HepG2 (cell line): ENCODE results near the gene GAS2L1. TPM values are rescaled to one million over a fixed set of nuclear protein-coding genes. Genes with fewer than 3 reads are reported as not detected.

Experiments used
- ATAC-seq: fragments of 200-7000 bp; cut with Tn5 transposase; 3 replicates; pipeline ENCODE4 v1.9.1; 2020; ENCODE audit warnings: mild to moderate bottlenecking, moderate library complexity
- BruUV-seq: library from RNA; stranded (reverse); fragments of 400-500 nt; replicated peaks from 2 replicates; lab custom pipeline; 2021; lab: Mats Ljungman, UMichigan
- CTCF ChIA-PET: fragments of 300-600 bp; formaldehyde crosslinking; extraction: SDS; loops from one replicate; lab custom pipeline; 2021; ENCODE audit warnings: low total read pairs, inconsistent platforms, low intra/inter-chr PET ratio; lab: Yijun Ruan, JAX
- POLR2A ChIA-PET: fragments of 350-600 bp; sonication (Branson Sonifier 250); formaldehyde crosslinking; loops from one replicate; lab custom pipeline; 2020; ENCODE audit warnings: antibody characterized with exemption, inconsistent platforms; lab: Yijun Ruan, JAX
- DNase-seq: peaks from one replicate; pipeline ENCODE4 v3.0.0-alpha.2; 2015; ENCODE audit warnings: low spot score
- FAIRE-seq: peaks from 3 replicates; lab custom pipeline; 2011; peaks lifted over from hg19 to GRCh38; lab: Jason Lieb, UNC
- H2AFZ ChIP-seq: one replicate; pipeline ENCODE4 v1.6.1; 2011; ENCODE audit warnings: low read length, inconsistent platforms
- H3K27ac ChIP-seq: fragments of 300-600 bp; 3 replicates; pipeline ENCODE4 v1.8.0; 2011; ENCODE audit warnings: mixed run types, mild to moderate bottlenecking, mixed read lengths, low read length, inconsistent platforms; ENCODE audit not compliant: insufficient read depth; ENCODE audit errors: extremely low read length
- H3K27me3 ChIP-seq, 2 experiments: fragments of 200-600 bp in 1 of 2; 2 replicates in 1 of 2; 3 replicates in 1 of 2; pipeline versions ENCODE4 v1.6.0 to v1.8.0; 2011; ENCODE audit warnings: low read length in 2 of 2, mild to moderate bottlenecking in 2 of 2, moderate library complexity in 2 of 2, inconsistent platforms in 1 of 2; ENCODE audit not compliant: insufficient read depth in 2 of 2, control insufficient read depth in 1 of 2
- H3K36me3 ChIP-seq, 2 experiments: fragments of 200-600 bp in 1 of 2; replicated peaks in 1 of 2; 2 replicates in 1 of 2; 3 replicates in 1 of 2; pipeline versions ENCODE4 v1.5.1 to v1.8.0; 2011; ENCODE audit warnings: low read length in 2 of 2, inconsistent platforms in 1 of 2; ENCODE audit not compliant: insufficient read depth in 2 of 2, control insufficient read depth in 1 of 2
- H3K4me1 ChIP-seq: 2 replicates; pipeline ENCODE4 v1.5.1; 2012; ENCODE audit warnings: low read length, inconsistent platforms; ENCODE audit not compliant: insufficient read depth
- H3K4me2 ChIP-seq: 2 replicates; pipeline ENCODE4 v1.6.0; 2011; ENCODE audit warnings: low read depth, low read length, inconsistent platforms
- H3K4me3 ChIP-seq, 3 experiments: fragments of 200-600 bp in 1 of 3; sonication (generic), shearing (Covaris generic) in 1 of 3; replicated peaks in 1 of 3; 2 replicates each; pipeline ENCODE4 v1.5.1; 2011 to 2016; ENCODE audit warnings: low read length in 3 of 3, inconsistent platforms in 2 of 3, low read depth in 2 of 3, mild to moderate bottlenecking in 2 of 3, control low read depth in 1 of 3, mixed read lengths in 1 of 3; ENCODE audit not compliant: insufficient read depth in 1 of 3
- H3K79me2 ChIP-seq: one replicate; pipeline ENCODE4 v1.6.1; 2011; ENCODE audit warnings: low read length, inconsistent platforms; ENCODE audit not compliant: insufficient read depth
- H3K9ac ChIP-seq: 2 replicates; pipeline ENCODE4 v1.6.0; 2011; ENCODE audit warnings: mild to moderate bottlenecking, low read depth, low read length, inconsistent platforms; ENCODE audit not compliant: insufficient read depth
- H3K9me3 ChIP-seq: 2 replicates; pipeline ENCODE4 v1.5.1; 2012; ENCODE audit warnings: mild to moderate bottlenecking, low read length
- H4K20me1 ChIP-seq: 2 replicates; pipeline ENCODE4 v1.6.0; 2011; ENCODE audit warnings: inconsistent platforms, mild to moderate bottlenecking, low read length, moderate library complexity; ENCODE audit not compliant: insufficient read depth
- MYNN ChIP-seq: sonication (generic); formaldehyde crosslinking; IDR thresholded peaks from 2 replicates; pipeline ENCODE4 v1.4.0; 2020; ENCODE audit warnings: mild to moderate bottlenecking, low read depth, missing genetic modification reagents
- XRCC5 ChIP-seq: fragments of 200-400 bp; formaldehyde crosslinking; optimal IDR thresholded peaks from 2 replicates; pipeline ENCODE3; 2017; ENCODE audit warnings: mild to moderate bottlenecking, low read length
- ZNF282 ChIP-seq: fragments of 450-650 bp; IDR thresholded peaks from 2 replicates; pipeline ENCODE4 v1.6.1; 2018; ENCODE audit not compliant: partially characterized antibody
- ZNF503 ChIP-seq: sonication (generic); formaldehyde crosslinking; IDR thresholded peaks from 2 replicates; pipeline ENCODE4 v1.4.0; 2020; ENCODE audit warnings: missing genetic modification reagents
- ZNF513 ChIP-seq: sonication (generic); formaldehyde crosslinking; conservative IDR thresholded peaks from 2 replicates; pipeline ENCODE4 v1.5.0; 2020; ENCODE audit warnings: missing genetic modification reagents
- ZNF563 ChIP-seq: sonication (generic); formaldehyde crosslinking; IDR thresholded peaks from 2 replicates; pipeline ENCODE4 v1.8.0; 2022; ENCODE audit warnings: mild to moderate bottlenecking, moderate library complexity, missing genetic modification reagents
- ZNF772 ChIP-seq: sonication (generic); formaldehyde crosslinking; IDR thresholded peaks from 2 replicates; pipeline ENCODE4 v1.5.0; 2020; ENCODE audit warnings: mild to moderate bottlenecking, missing genetic modification reagents
- WGBS: methylation state at CpG from one replicate; pipeline ENCODE4 v1.1.6; 2017; ENCODE audit warnings: low lambda C conversion rate; 5-methylcytosine and 5-hydroxymethylcytosine counted together
- in situ Hi-C: cut with HindIII; loops from 2 replicates; pipeline ENCODE4 v1.10.0; 2017; ENCODE audit warnings: low pct_unique_long_range_greater_than_20kb; ENCODE audit not compliant: extremely low pct_ligation_motif_present
- intact Hi-C: fragments of 100-400 bp; cut with micrococcal nuclease; formaldehyde crosslinking; loops from one replicate; pipeline ENCODE4 v1.10.0; 2022; ENCODE audit not compliant: unreplicated experiment
- polyA plus RNA-seq, 8 experiments: library from polyadenylated mRNA; depleted of rRNA in 3 of 8; stranded (reverse) in 7 of 8; unstranded in 1 of 8; fragments of >200 nt; fragmentation: Illumina TruSeq in 4 of 8; extraction: Trizol in 4 of 8; gene quantifications; 2 replicates each; pipeline versions ENCODE4 v1.2.1 to v1.2.3, GENCODE V29; 2011 to 2016; ENCODE audit warnings: low read depth in 4 of 8, missing spikeins in 1 of 8, mixed read lengths in 1 of 8; ENCODE audit not compliant: insufficient read depth in 1 of 8
- total RNA-seq, 5 experiments: library from RNA; depleted of rRNA; stranded (reverse); fragments of >200 nt; fragmentation: Illumina TruSeq; extraction: Trizol; gene quantifications; 2 replicates each; pipeline ENCODE4 v1.2.3, GENCODE V29; 2016; ENCODE audit warnings: low read depth in 1 of 5

Gene GAS2L1
- total and polyA plus RNA-seq, 2 of the 13 experiments (the other 11 are each of a cell fraction or from before 2014, with no cell fraction given): 1.8 to 3.3 TPM

GRCh38 chr22:29302402-29302680 is 4.1 kb upstream of the GAS2L1 start:
- ChIA-PET POLR2A (no interaction called here), CTCF (no interaction called here)
- no peak overlapping the region for H2AFZ ChIP-seq
- no peaks in the 10 kb centered on the region for H3K79me2 ChIP-seq
- 86% methylated on average over 2 of the region's 2 CpGs for WGBS
- no peak for DNase-seq
- peaks cover 30% of the 10 kb centered on the region for H3K4me1 ChIP-seq
- FAIRE-seq: no peak
- in situ Hi-C loops (no loop called here), intact Hi-C loops (no loop called here)
- ATAC-seq: no peak; the same call in 1 of the 3 replicates
- H3K36me3 ChIP-seq: peaks cover 17 to 23% of the 10 kb centered on the region in 2 experiments
- BruUV-seq: no TSS peak
- H4K20me1 ChIP-seq: 0 out of 2 replicates have a peak, but pooled peaks cover 9% of the 10 kb centered on the region
- TF ChIP-seq ZNF513 (CRISPR knock-in tag): no peak
- TF ChIP-seq MYNN (CRISPR knock-in tag): no peak
- no peak for TF ChIP-seq ZNF563 (CRISPR knock-in tag)
- TF ChIP-seq ZNF503: no peak
- TF ChIP-seq XRCC5: no peak
- TF ChIP-seq ZNF282: no peak
- no peak for TF ChIP-seq ZNF772 (CRISPR knock-in tag)
- H3K9ac ChIP-seq: no peak overlapping the region
- no peak overlapping the region for H3K4me2 ChIP-seq
- no peaks in the 10 kb centered on the region for H3K27me3 ChIP-seq
- H3K4me3 ChIP-seq: no peak overlapping the region
- no peak overlapping the region for H3K27ac ChIP-seq
- H3K9me3 ChIP-seq: no peaks in the 10 kb centered on the region
